Measurements from ENCODE around the gene SNCB.

The SNCB gene

GRCh38 chr5:176637556-176637955, 7.2 kb upstream of the SNCB start:
- ATAC-seq (ENCODE audit: low read depth), result no peak
- H3K9me3 ChIP-seq (ENCODE audit: severe bottlenecking), result no peaks in the 10 kb centered on the region

DNA sequence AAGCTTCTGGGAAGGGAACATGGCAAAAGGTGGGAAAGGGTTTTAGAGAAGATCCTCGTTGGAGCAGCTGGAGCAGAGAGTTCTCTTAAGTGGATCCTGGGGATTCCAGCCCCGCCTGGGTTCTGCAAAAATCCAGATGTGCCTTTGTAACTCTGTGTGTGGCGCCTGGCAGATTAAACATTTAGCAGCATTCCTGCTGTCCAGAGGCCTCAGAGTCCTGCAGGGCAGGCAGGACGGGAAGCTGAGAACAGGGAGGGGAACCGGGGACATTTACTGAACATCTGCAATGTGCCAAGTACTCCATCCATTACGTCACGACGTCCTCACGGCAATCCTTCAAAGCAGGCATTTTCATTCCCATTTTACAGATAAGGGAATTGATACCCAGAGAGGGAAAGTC, 6.1 kb upstream of the SNCB start:
- H3K27ac ChIP-seq (ENCODE audit: poor library complexity, severe bottlenecking), result no peak overlapping the region
- H3K27me3 ChIP-seq (ENCODE audit: insufficient read depth, poor library complexity, severe bottlenecking), result peaks cover 24% of the 10 kb centered on the region
- H3K36me3 ChIP-seq (ENCODE audit: low read depth), result no peaks in the 10 kb centered on the region
- DNase-seq (ENCODE audit: low spot score) (no peak), ATAC-seq (ENCODE audit: low read depth) (no peak)
- TF ChIP-seq, protein P1, sequence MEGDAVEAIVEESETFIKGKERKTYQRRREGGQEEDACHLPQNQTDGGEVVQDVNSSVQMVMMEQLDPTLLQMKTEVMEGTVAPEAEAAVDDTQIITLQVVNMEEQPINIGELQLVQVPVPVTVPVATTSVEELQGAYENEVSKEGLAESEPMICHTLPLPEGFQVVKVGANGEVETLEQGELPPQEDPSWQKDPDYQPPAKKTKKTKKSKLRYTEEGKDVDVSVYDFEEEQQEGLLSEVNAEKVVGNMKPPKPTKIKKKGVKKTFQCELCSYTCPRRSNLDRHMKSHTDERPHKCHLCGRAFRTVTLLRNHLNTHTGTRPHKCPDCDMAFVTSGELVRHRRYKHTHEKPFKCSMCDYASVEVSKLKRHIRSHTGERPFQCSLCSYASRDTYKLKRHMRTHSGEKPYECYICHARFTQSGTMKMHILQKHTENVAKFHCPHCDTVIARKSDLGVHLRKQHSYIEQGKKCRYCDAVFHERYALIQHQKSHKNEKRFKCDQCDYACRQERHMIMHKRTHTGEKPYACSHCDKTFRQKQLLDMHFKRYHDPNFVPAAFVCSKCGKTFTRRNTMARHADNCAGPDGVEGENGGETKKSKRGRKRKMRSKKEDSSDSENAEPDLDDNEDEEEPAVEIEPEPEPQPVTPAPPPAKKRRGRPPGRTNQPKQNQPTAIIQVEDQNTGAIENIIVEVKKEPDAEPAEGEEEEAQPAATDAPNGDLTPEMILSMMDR (IDR thresholded peaks at IDR 0.05; ENCODE audit: poor library complexity, severe bottlenecking), result no peak
- no peak overlapping the region for H3K4me3 ChIP-seq (ENCODE audit: severe bottlenecking)
- no peaks in the 10 kb centered on the region for H3K9me3 ChIP-seq (ENCODE audit: severe bottlenecking)
- H3K4me1 ChIP-seq (ENCODE audit: insufficient read depth, poor library complexity, severe bottlenecking), result no peaks in the 10 kb centered on the region

More at GRCh38 chr5:176637556-176637955, 7.2 kb upstream of the SNCB start:
- DNase-seq (ENCODE audit: low spot score), result no peak
- Histone ChIP-seq H3K4me1 (ENCODE audit: insufficient read depth, poor library complexity, severe bottlenecking) (no peaks in the 10 kb centered on the region), H3K27ac (ENCODE audit: poor library complexity, severe bottlenecking) (no peak overlapping the region), H3K36me3 (ENCODE audit: low read depth) (no peaks in the 10 kb centered on the region), H3K4me3 (ENCODE audit: severe bottlenecking) (no peak overlapping the region), H3K27me3 (ENCODE audit: insufficient read depth, poor library complexity, severe bottlenecking) (peaks cover 13% of the 10 kb centered on the region)
- TF ChIP-seq, protein P1 (IDR thresholded peaks at IDR 0.05; ENCODE audit: poor library complexity, severe bottlenecking), result no peak

DNA sequence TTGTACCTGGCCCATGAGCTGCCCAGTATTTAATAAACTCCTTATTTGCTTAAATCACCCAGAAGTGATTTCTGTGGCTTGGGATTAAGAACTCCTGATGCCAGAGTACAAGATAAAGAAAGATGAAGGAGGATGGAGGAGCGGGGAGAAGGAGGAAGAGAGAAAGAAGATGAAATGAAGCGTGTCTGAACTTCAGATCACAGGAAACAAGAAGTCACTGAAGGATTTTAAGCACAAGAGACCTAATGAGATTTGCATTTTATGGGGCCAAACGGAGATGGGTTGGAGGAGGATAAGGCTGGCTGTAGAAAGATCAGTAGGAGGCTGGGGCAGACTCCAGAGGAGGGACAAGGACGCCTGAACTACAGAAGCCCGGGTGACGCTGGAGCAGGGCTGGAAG, 3.3 kb upstream of the SNCB start:
- H3K27me3 ChIP-seq (ENCODE audit: insufficient read depth, poor library complexity, severe bottlenecking), result peaks cover 43% of the 10 kb centered on the region
- H3K9me3 ChIP-seq (ENCODE audit: severe bottlenecking), result no peaks in the 10 kb centered on the region
- H3K4me3 ChIP-seq (ENCODE audit: severe bottlenecking), result no peak overlapping the region
- ATAC-seq (ENCODE audit: low read depth), result no peak
- DNase-seq (ENCODE audit: low spot score), result no peak
- H3K36me3 ChIP-seq (ENCODE audit: low read depth), result no peaks in the 10 kb centered on the region
- no peaks in the 10 kb centered on the region for H3K4me1 ChIP-seq (ENCODE audit: insufficient read depth, poor library complexity, severe bottlenecking)
- TF ChIP-seq, protein P1 (IDR thresholded peaks at IDR 0.05; ENCODE audit: poor library complexity, severe bottlenecking), result no peak
- no peak overlapping the region for H3K27ac ChIP-seq (ENCODE audit: poor library complexity, severe bottlenecking)

DNA sequence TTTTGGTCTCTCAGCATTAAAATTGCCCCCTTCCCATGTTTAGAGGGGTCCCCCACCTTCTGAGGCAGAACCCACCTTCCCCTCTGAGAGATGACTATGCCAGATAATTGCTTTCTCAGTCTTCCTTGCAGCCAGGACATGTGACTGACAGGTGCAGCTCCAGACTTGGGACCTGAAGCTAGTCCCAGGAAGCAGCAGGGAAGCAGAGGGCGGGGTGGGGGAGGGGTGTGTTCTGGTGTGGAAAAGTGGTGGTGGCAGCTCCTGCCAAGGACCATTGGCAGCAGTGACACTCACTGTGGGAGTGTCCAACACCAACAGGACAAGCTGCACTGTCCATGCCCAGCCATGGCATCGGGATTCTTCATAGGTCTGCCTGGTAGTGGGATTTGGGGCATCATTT, 2.4 kb upstream of the SNCB start:
- Histone ChIP-seq H3K27me3 (ENCODE audit: insufficient read depth, poor library complexity, severe bottlenecking) (peaks cover 43% of the 10 kb centered on the region), H3K27ac (ENCODE audit: poor library complexity, severe bottlenecking) (no peak overlapping the region), H3K4me1 (ENCODE audit: insufficient read depth, poor library complexity, severe bottlenecking) (no peaks in the 10 kb centered on the region), H3K9me3 (ENCODE audit: severe bottlenecking) (no peaks in the 10 kb centered on the region), H3K4me3 (ENCODE audit: severe bottlenecking) (no peak overlapping the region), H3K36me3 (ENCODE audit: low read depth) (no peaks in the 10 kb centered on the region)
- TF ChIP-seq, protein P1 (IDR thresholded peaks at IDR 0.05; ENCODE audit: poor library complexity, severe bottlenecking), result no peak
- ATAC-seq (ENCODE audit: low read depth), result no peak
- no peak for DNase-seq (ENCODE audit: low spot score)

GRCh38 chr5:176631383-176632200, 1.3 kb upstream of the SNCB start:
- H3K36me3 ChIP-seq (ENCODE audit: low read depth), result no peaks in the 10 kb centered on the region
- TF ChIP-seq, protein P1 (IDR thresholded peaks at IDR 0.05; ENCODE audit: poor library complexity, severe bottlenecking), result no peak

More at GRCh38 chr5:176631383-176632200, 1.3 kb upstream of the SNCB start:
- Histone ChIP-seq H3K4me1 (ENCODE audit: insufficient read depth, poor library complexity, severe bottlenecking) (peaks cover 5% of the 10 kb centered on the region), H3K4me3 (ENCODE audit: severe bottlenecking) (no peak overlapping the region), H3K27ac (ENCODE audit: poor library complexity, severe bottlenecking) (no peak overlapping the region), H3K9me3 (ENCODE audit: severe bottlenecking) (no peaks in the 10 kb centered on the region), H3K27me3 (ENCODE audit: insufficient read depth, poor library complexity, severe bottlenecking) (peaks cover 43% of the 10 kb centered on the region)
- ATAC-seq (ENCODE audit: low read depth), result no peak
- DNase-seq (ENCODE audit: low spot score), result no peak

All from RWPE2 (cell line).